ENCODE measurements around the gene USP10. TPM values are rescaled to one million over a fixed set of nuclear protein-coding genes. Genes with fewer than 3 reads are reported as not detected.

Gene USP10
- total and polyA plus RNA-seq, 3 experiments from 2014 or later = 86.1 to 146 (median 143) TPM

GRCh38 chr16:84818133-84818532, 118.3 kb downstream of the USP10 start:
- no peak overlapping the region for H3K4me3 Mint-ChIP-seq
- Histone ChIP-seq H3K27ac (ENCODE audit: low read depth, low read length) (no peak overlapping the region), H3K4me1 (ENCODE audit: insufficient read depth, low read length) (peaks cover 16% of the 10 kb centered on the region), H3K27me3 (ENCODE audit: insufficient read depth, low read length, poor library complexity, severe bottlenecking) (peaks cover 4% of the 10 kb centered on the region), H3K36me3 (ENCODE audit: insufficient read depth, low read length) (no peaks in the 10 kb centered on the region), H3K4me3 (ENCODE audit: low read length) (no peak overlapping the region), H3K9me3 (ENCODE audit: low read length) (no peaks in the 10 kb centered on the region)
- H3K36me3 Mint-ChIP-seq = no peaks in the 10 kb centered on the region
- POLR2A ChIA-PET = no interaction called here
- CTCF ChIA-PET = no interaction called here
- H3K27ac Mint-ChIP-seq = no peak overlapping the region
- no peak for DNase-seq
- H3K27me3 Mint-ChIP-seq = peaks cover 12 to 54% of the 10 kb centered on the region in 2 donors
- peaks cover 0 to 2% (median 0%) of the 10 kb centered on the region in 5 donors for H3K9me3 Mint-ChIP-seq
- H3K4me1 Mint-ChIP-seq = peaks cover 9 to 10% (median 9%) of the 10 kb centered on the region in 3 donors

DNA sequence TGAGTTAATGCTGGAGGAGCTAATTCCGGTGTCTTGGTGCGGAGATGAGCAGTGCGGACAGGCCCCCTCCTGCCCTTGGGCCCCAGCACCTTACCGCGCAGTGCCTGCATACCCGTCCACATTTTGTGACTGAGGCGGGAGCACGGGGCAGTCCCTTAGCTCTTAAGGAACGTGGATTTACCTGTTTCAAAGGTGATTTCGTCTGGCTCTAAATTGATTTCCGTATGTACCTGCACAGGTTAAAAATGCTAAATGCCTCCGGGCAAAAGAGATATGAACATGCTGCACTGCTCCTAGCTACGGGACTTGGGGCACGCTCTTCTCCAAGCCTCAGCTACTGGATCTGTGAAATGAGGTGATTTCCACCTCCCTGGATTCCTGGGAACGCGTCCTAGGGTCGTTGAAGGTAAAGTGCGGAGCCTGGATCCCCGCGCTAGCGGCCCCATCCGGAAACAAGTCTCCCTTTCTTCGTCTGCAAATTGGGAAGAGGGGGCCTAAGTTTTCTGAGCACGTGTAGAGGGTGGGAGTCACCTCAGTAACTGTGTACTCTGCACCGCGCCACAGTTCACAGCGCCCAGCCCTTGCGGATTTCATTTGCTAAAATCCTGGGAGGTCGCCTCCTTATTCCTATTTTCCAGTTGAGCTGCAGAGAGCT, 119.3 kb downstream of the USP10 start:
- Histone ChIP-seq H3K4me3 (ENCODE audit: low read length) (no peak overlapping the region), H3K4me1 (ENCODE audit: insufficient read depth, low read length) (peaks cover 16% of the 10 kb centered on the region), H3K27me3 (ENCODE audit: insufficient read depth, low read length, poor library complexity, severe bottlenecking) (peaks cover 4% of the 10 kb centered on the region), H3K36me3 (ENCODE audit: insufficient read depth, low read length) (no peaks in the 10 kb centered on the region), H3K27ac (ENCODE audit: low read depth, low read length) (no peak overlapping the region), H3K9me3 (ENCODE audit: low read length) (no peaks in the 10 kb centered on the region)
- no peak for DNase-seq
- Mint-ChIP-seq H3K4me3 (no peak overlapping the region), H3K27ac (peak overlapping the region in 1 of 8 donors; percentile 68), H3K27me3 (peaks cover 14 to 60% of the 10 kb centered on the region in 2 donors), H3K36me3 (no peaks in the 10 kb centered on the region), H3K9me3 (peaks cover 0 to 2% (median 0%) of the 10 kb centered on the region in 5 donors), H3K4me1 (peaks cover 9 to 10% (median 9%) of the 10 kb centered on the region in 3 donors)
- CTCF ChIA-PET = no interaction called here
- POLR2A ChIA-PET = no interaction called here

DNA sequence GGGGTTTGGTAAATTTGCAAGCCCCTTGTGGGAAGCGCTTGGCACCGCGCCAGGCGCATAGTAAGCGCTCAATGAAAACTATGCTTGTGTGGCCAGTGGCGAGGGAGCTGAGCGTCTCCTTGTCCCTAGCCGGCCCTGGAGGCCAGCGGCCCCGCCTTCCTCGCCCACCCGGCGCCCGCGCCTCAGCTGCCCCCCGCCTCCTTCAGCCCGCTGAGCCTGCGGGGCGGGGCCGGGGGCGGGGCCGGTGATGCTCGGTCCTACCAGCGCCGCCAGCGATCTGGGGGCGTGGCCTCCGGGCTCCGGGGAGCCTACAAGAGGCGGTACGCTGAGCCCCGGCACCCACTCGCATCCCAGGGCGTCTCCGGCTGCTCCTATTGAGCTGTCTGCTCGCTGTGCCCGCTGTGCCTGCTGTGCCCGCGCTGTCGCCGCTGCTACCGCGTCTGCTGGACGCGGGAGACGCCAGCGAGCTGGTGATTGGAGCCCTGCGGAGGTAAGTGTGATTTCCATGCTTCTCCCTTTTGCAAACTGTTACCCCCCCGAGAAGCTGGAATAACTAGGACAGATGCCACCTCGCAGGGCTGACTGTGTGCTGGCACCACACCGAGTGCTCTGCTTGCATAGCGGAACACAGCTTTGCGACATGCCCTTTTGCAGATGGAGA, 120.0 kb downstream of the USP10 start, which contains the start of gene CRISPLD2:
Gene CRISPLD2, plus strand, starts transcription at position 342 of the 661 bp plus-strand sequence. CDS start 18,511 bp downstream, outside the sequence.
- ChIA-PET POLR2A (no interaction called here), CTCF (no interaction called here)
- H3K4me3 ChIP-seq (ENCODE audit: low read length) = peak within 1 kb of the TSS; percentile 72
- H3K36me3 ChIP-seq (ENCODE audit: insufficient read depth, low read length) = no peaks in the 10 kb centered on the region
- Mint-ChIP-seq H3K27ac (peak within 1 kb of the TSS in 1 of 8 donors; percentile 68), H3K27me3 (peaks cover 17 to 65% of the 10 kb centered on the region in 2 donors), H3K4me3 (peak within 1 kb of the TSS; percentile 40 to 71 (median 63)), H3K9me3 (peaks cover 0 to 2% (median 0%) of the 10 kb centered on the region in 5 donors), H3K36me3 (no peaks in the 10 kb centered on the region), H3K4me1 (peaks cover 9 to 10% (median 9%) of the 10 kb centered on the region in 3 donors)
- peaks cover 16% of the 10 kb centered on the region for H3K4me1 ChIP-seq (ENCODE audit: insufficient read depth, low read length)
- H3K9me3 ChIP-seq (ENCODE audit: low read length) = no peaks in the 10 kb centered on the region
- peak; percentile 63 to 86 (median 75) for DNase-seq
- peaks cover 4% of the 10 kb centered on the region for H3K27me3 ChIP-seq (ENCODE audit: insufficient read depth, low read length, poor library complexity, severe bottlenecking)
- H3K27ac ChIP-seq (ENCODE audit: low read depth, low read length) = no peak within 1 kb of the TSS

DNA sequence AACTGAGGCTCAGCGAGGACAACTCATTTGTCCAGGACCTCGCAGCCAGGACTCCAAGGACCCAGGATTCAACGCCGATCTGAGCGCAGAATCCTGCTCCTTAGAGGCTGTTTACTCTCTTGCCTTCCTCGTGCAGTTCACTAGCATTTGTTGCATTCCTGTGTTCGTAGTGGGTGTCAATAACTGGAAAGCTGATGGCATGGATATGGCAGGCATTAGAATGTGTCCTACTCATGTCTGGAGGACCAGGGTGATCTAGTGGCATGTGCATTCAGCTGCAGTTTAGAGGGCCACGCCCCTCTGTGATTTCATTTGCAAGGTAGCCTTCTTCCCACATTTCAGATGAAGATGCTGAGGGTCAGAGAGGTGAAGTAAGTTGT, 120.5 kb downstream of the USP10 start:
- H3K36me3 Mint-ChIP-seq = no peaks in the 10 kb centered on the region
- CTCF ChIA-PET = no interaction called here
- H3K9me3 ChIP-seq (ENCODE audit: low read length) = no peaks in the 10 kb centered on the region

GRCh38 chr16:84820771-84821170, 121.0 kb downstream of the USP10 start:
- Histone ChIP-seq H3K27me3 (ENCODE audit: insufficient read depth, low read length, poor library complexity, severe bottlenecking) (peaks cover 4% of the 10 kb centered on the region), H3K36me3 (ENCODE audit: insufficient read depth, low read length) (no peaks in the 10 kb centered on the region), H3K4me3 (ENCODE audit: low read length) (no peak overlapping the region), H3K27ac (ENCODE audit: low read depth, low read length) (no peak overlapping the region), H3K9me3 (ENCODE audit: low read length) (no peaks in the 10 kb centered on the region), H3K4me1 (ENCODE audit: insufficient read depth, low read length) (peaks cover 16% of the 10 kb centered on the region)
- ChIA-PET POLR2A (no interaction called here), CTCF (no interaction called here)
- peaks cover 17 to 68% of the 10 kb centered on the region in 2 donors for H3K27me3 Mint-ChIP-seq
- peaks cover 9 to 10% (median 9%) of the 10 kb centered on the region in 3 donors for H3K4me1 Mint-ChIP-seq
- no peaks in the 10 kb centered on the region for H3K36me3 Mint-ChIP-seq
- no peak for DNase-seq
- H3K27ac Mint-ChIP-seq = no peak overlapping the region
- peaks cover 0 to 2% (median 0%) of the 10 kb centered on the region in 5 donors for H3K9me3 Mint-ChIP-seq
- H3K4me3 Mint-ChIP-seq = peak overlapping the region in 2 of 7 donors; percentile 58 to 63

More for the DNA sequence above, 120.5 kb downstream of the USP10 start:
- H3K36me3 ChIP-seq (ENCODE audit: insufficient read depth, low read length) = no peaks in the 10 kb centered on the region
- POLR2A ChIA-PET = no interaction called here
- H3K4me3 ChIP-seq (ENCODE audit: low read length) = peak overlapping the region; percentile 72
- Mint-ChIP-seq H3K4me3 (peak overlapping the region; percentile 40 to 71 (median 63)), H3K4me1 (peaks cover 9 to 10% (median 9%) of the 10 kb centered on the region in 3 donors), H3K27me3 (peaks cover 17 to 70% of the 10 kb centered on the region in 2 donors), H3K9me3 (peaks cover 0 to 2% (median 0%) of the 10 kb centered on the region in 5 donors), H3K27ac (no peak overlapping the region)
- H3K27me3 ChIP-seq (ENCODE audit: insufficient read depth, low read length, poor library complexity, severe bottlenecking) = peaks cover 4% of the 10 kb centered on the region
- peaks cover 16% of the 10 kb centered on the region for H3K4me1 ChIP-seq (ENCODE audit: insufficient read depth, low read length)
- DNase-seq = no peak
- H3K27ac ChIP-seq (ENCODE audit: low read depth, low read length) = no peak overlapping the region

- H3K27me3 ChIP-seq (ENCODE audit: insufficient read depth, low read length, poor library complexity, severe bottlenecking) = peaks cover 4% of the 10 kb centered on the region
- H3K27ac Mint-ChIP-seq = no peak overlapping the region
- H3K36me3 Mint-ChIP-seq = no peaks in the 10 kb centered on the region
- H3K4me1 ChIP-seq (ENCODE audit: insufficient read depth, low read length) = peaks cover 16% of the 10 kb centered on the region
- no peaks in the 10 kb centered on the region for H3K9me3 ChIP-seq (ENCODE audit: low read length)
- DNase-seq = no peak
- no peak overlapping the region for H3K4me3 ChIP-seq (ENCODE audit: low read length)
- no peaks in the 10 kb centered on the region for H3K36me3 ChIP-seq (ENCODE audit: insufficient read depth, low read length)
- peaks cover 17 to 66% of the 10 kb centered on the region in 2 donors for H3K27me3 Mint-ChIP-seq
- H3K4me1 Mint-ChIP-seq = peaks cover 9 to 10% (median 9%) of the 10 kb centered on the region in 3 donors
- H3K4me3 Mint-ChIP-seq = no peak overlapping the region
- peaks cover 0 to 2% (median 0%) of the 10 kb centered on the region in 5 donors for H3K9me3 Mint-ChIP-seq
- ChIA-PET CTCF (no interaction called here), POLR2A (no interaction called here)
- no peak overlapping the region for H3K27ac ChIP-seq (ENCODE audit: low read depth, low read length)
Observed at GRCh38 chr16:84821179-84821578, 121.4 kb downstream of the USP10 start.

DNA sequence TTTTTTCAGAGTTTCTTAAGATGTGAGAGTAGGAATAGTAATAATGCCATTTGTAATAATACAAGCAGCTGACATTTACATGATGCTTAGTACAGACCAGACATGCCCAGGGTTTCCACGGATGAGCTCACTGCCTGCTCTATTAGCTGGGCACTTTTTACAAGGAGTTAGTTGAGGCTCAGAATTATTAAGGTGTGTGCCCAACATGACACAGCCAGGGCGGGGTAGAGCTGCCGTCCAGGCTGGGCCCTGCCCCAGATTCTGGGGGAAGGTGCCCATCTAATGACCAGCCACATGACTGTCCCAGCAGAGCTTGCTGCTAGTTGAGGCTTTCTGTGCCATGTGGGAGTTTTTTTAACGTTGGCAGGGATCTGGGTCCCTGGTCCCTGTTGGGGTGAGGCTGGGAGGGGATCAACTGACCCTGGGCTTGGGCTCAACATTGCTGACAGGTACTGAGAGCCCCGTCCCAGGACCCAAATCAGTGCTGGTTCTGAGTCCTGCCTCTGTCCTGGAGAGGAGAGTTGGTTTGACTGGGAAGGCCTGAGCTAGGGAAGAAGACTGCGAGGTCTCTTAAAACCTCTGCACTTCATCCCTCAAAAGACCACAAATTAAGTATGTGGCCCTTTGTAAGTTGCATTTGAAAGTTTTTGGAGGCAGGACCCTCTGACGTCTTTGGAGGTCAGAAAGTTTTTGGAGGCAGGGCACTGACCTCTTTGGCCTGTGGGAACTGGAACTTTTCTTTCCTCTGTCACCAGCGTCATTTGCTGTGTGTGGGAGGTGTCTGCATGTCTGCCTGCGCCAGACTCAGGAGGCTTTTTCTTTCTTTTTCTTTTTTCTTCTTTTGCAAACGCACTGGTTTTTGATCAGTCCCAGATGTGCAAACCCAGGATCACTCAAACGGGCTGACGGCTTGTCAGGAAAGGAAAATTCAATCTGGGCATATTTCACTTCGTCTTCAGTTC, 122.2 kb downstream of the USP10 start:
- peaks cover 16% of the 10 kb centered on the region for H3K4me1 ChIP-seq (ENCODE audit: insufficient read depth, low read length)
- no peak overlapping the region for H3K4me3 ChIP-seq (ENCODE audit: low read length)
- no peaks in the 10 kb centered on the region for H3K36me3 ChIP-seq (ENCODE audit: insufficient read depth, low read length)
- H3K27me3 Mint-ChIP-seq = peaks cover 17 to 63% of the 10 kb centered on the region in 2 donors
- peaks cover 4% of the 10 kb centered on the region for H3K27me3 ChIP-seq (ENCODE audit: insufficient read depth, low read length, poor library complexity, severe bottlenecking)
- H3K4me3 Mint-ChIP-seq = peak overlapping the region in 1 of 7 donors; percentile 36
- DNase-seq = no peak
- no peak overlapping the region for H3K27ac Mint-ChIP-seq
- H3K9me3 Mint-ChIP-seq = peaks cover 0 to 2% (median 0%) of the 10 kb centered on the region in 5 donors
- H3K27ac ChIP-seq (ENCODE audit: low read depth, low read length) = no peak overlapping the region
- no peaks in the 10 kb centered on the region for H3K36me3 Mint-ChIP-seq
- ChIA-PET POLR2A (no interaction called here), CTCF (no interaction called here)
- no peaks in the 10 kb centered on the region for H3K9me3 ChIP-seq (ENCODE audit: low read length)
- H3K4me1 Mint-ChIP-seq = peaks cover 9 to 10% (median 9%) of the 10 kb centered on the region in 3 donors
